Measurements from ENCODE around the gene ZNF837.

Gene ZNF837

DNA sequence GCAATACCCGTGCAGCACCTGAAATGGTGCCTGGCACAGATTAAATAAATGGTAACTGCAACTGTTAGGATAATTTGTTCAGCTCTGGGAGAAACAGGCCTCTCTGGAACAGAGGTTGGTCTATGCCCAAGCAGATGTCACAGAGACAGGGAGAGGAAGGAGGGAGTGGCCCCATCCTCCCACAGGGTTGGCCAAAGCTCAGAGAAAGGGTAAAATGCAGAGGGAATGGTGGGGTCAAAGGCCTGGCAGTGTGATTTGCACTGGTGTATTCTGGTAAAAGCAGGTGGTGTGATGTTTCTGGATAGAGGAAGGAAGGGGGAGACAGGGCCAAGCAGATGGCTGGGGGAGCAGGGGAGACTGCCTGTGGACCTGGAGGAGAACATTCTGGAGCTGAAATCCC is 44.6 kb downstream of the ZNF837 start:
- Histone ChIP-seq H3K27me3 (ENCODE audit: control insufficient read depth in 5 of 5, insufficient read depth in 4 of 5, low read length in 5 of 5) (no peaks in the 10 kb centered on the region), H3K9me3 (ENCODE audit: control insufficient read depth in 5 of 5, low read length in 5 of 5) (no peaks in the 10 kb centered on the region), H3K4me3 (ENCODE audit: low read depth in 1 of 5, low read length in 5 of 5) (no peak overlapping the region), H3K36me3 (ENCODE audit: control insufficient read depth in 5 of 5, insufficient read depth in 5 of 5, low read length in 5 of 5) (peaks cover 0 to 57% (median 52%) of the 10 kb centered on the region in 5 donors), H3K9ac (ENCODE audit: low read length in 5 of 5) (no peak overlapping the region), H3K4me1 (ENCODE audit: control insufficient read depth in 5 of 5, insufficient read depth in 5 of 5, low read length in 5 of 5) (peaks cover 0 to 8% (median 3%) of the 10 kb centered on the region in 5 donors), H3K27ac (ENCODE audit: low read depth, low read length) (no peak overlapping the region)

DNA sequence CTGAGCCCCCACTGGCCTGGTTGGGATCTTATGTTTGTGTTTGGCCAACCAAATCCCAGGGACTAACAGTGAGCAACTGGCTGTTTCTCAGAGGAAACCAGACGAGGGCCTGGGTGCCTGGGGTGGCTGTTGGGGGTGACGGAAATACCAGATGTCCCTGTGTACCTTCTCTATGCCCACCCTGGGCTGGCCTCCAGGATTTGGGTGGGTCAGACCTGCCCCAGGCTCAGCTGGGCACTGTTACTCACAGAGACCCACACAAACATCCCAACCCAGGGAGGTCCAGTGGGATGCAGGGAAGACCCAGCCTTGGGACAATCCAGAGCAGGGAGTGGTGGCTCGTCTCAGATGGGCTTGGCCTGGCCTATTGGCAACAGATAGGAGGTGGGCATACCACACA is 45.2 kb downstream of the ZNF837 start:
- H3K4me3 ChIP-seq (ENCODE audit: low read depth in 1 of 5, low read length in 5 of 5): no peak overlapping the region

GRCh38 chr19:58334691-58335249 is 46.1 kb downstream of the ZNF837 start:
- Histone ChIP-seq H3K27ac (ENCODE audit: low read depth, low read length) (no peak overlapping the region), H3K27me3 (ENCODE audit: control insufficient read depth in 5 of 5, insufficient read depth in 4 of 5, low read length in 5 of 5) (no peaks in the 10 kb centered on the region), H3K9ac (ENCODE audit: low read length in 5 of 5) (no peak overlapping the region), H3K4me3 (ENCODE audit: low read depth in 1 of 5, low read length in 5 of 5) (no peak overlapping the region), H3K36me3 (ENCODE audit: control insufficient read depth in 5 of 5, insufficient read depth in 5 of 5, low read length in 5 of 5) (peaks cover 0 to 48% (median 46%) of the 10 kb centered on the region in 5 donors), H3K9me3 (ENCODE audit: control insufficient read depth in 5 of 5, low read length in 5 of 5) (no peaks in the 10 kb centered on the region), H3K4me1 (ENCODE audit: control insufficient read depth in 5 of 5, insufficient read depth in 5 of 5, low read length in 5 of 5) (peaks cover 0 to 10% (median 2%) of the 10 kb centered on the region in 5 donors)

More for the DNA sequence above, 45.2 kb downstream of the ZNF837 start:
- Histone ChIP-seq H3K9me3 (ENCODE audit: control insufficient read depth in 5 of 5, low read length in 5 of 5) (no peaks in the 10 kb centered on the region), H3K27me3 (ENCODE audit: control insufficient read depth in 5 of 5, insufficient read depth in 4 of 5, low read length in 5 of 5) (no peaks in the 10 kb centered on the region), H3K27ac (ENCODE audit: low read depth, low read length) (no peak overlapping the region), H3K9ac (ENCODE audit: low read length in 5 of 5) (no peak overlapping the region), H3K4me1 (ENCODE audit: control insufficient read depth in 5 of 5, insufficient read depth in 5 of 5, low read length in 5 of 5) (peaks cover 0 to 9% (median 3%) of the 10 kb centered on the region in 5 donors), H3K36me3 (ENCODE audit: control insufficient read depth in 5 of 5, insufficient read depth in 5 of 5, low read length in 5 of 5) (peaks cover 0 to 52% (median 51%) of the 10 kb centered on the region in 5 donors)

- Histone ChIP-seq H3K27ac (ENCODE audit: low read depth, low read length) (no peak overlapping the region), H3K9ac (ENCODE audit: low read length in 5 of 5) (no peak overlapping the region), H3K4me1 (ENCODE audit: control insufficient read depth in 5 of 5, insufficient read depth in 5 of 5, low read length in 5 of 5) (peaks cover 0 to 19% (median 7%) of the 10 kb centered on the region in 5 donors), H3K9me3 (ENCODE audit: control insufficient read depth in 5 of 5, low read length in 5 of 5) (no peaks in the 10 kb centered on the region), H3K36me3 (ENCODE audit: control insufficient read depth in 5 of 5, insufficient read depth in 5 of 5, low read length in 5 of 5) (peaks cover 0 to 29% (median 28%) of the 10 kb centered on the region in 5 donors), H3K27me3 (ENCODE audit: control insufficient read depth in 5 of 5, insufficient read depth in 4 of 5, low read length in 5 of 5) (no peaks in the 10 kb centered on the region), H3K4me3 (ENCODE audit: low read depth in 1 of 5, low read length in 5 of 5) (no peak overlapping the region)
These were observed 48.1 kb downstream of the ZNF837 start for GRCh38 chr19:58332697-58333096.

- H3K27me3 ChIP-seq (ENCODE audit: control insufficient read depth in 5 of 5, insufficient read depth in 4 of 5, low read length in 5 of 5): no peaks in the 10 kb centered on the region
- peaks cover 0 to 11% (median 9%) of the 10 kb centered on the region in 5 donors for H3K36me3 ChIP-seq (ENCODE audit: control insufficient read depth in 5 of 5, insufficient read depth in 5 of 5, low read length in 5 of 5)
- H3K4me1 ChIP-seq (ENCODE audit: control insufficient read depth in 5 of 5, insufficient read depth in 5 of 5, low read length in 5 of 5): peaks cover 10 to 35% (median 24%) of the 10 kb centered on the region in 5 donors
- H3K27ac ChIP-seq (ENCODE audit: low read depth, low read length): no peak overlapping the region
- H3K4me3 ChIP-seq (ENCODE audit: low read depth in 1 of 5, low read length in 5 of 5): no peak overlapping the region
- H3K9ac ChIP-seq (ENCODE audit: low read length in 5 of 5): peak overlapping the region in 1 of 5 donors; percentile 1
- no peaks in the 10 kb centered on the region for H3K9me3 ChIP-seq (ENCODE audit: control insufficient read depth in 5 of 5, low read length in 5 of 5)
These were observed 50.4 kb downstream of the ZNF837 start for GRCh38 chr19:58330458-58330857.

DNA sequence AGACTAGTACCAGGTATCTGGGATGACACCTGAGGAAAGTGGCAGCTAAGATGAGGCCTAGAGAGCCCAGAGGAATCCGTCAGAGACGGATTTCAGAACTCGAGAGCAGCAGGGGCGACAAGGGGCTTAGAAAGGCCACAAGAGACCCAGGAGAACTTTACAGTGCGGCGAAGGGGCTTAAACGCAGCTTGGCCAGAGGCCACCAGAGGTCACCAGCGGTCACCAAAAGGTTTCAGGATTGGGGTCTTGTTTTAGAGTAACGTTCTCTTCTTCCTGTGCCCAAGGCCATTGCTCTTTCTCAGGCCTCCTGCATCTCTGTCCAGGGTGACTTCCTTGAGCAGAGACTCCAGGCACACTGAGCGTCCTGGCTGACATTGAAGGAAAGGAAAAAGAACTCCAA is 51.8 kb downstream of the ZNF837 start:
- H3K4me3 ChIP-seq (ENCODE audit: low read depth in 1 of 5, low read length in 5 of 5): no peak overlapping the region

DNA sequence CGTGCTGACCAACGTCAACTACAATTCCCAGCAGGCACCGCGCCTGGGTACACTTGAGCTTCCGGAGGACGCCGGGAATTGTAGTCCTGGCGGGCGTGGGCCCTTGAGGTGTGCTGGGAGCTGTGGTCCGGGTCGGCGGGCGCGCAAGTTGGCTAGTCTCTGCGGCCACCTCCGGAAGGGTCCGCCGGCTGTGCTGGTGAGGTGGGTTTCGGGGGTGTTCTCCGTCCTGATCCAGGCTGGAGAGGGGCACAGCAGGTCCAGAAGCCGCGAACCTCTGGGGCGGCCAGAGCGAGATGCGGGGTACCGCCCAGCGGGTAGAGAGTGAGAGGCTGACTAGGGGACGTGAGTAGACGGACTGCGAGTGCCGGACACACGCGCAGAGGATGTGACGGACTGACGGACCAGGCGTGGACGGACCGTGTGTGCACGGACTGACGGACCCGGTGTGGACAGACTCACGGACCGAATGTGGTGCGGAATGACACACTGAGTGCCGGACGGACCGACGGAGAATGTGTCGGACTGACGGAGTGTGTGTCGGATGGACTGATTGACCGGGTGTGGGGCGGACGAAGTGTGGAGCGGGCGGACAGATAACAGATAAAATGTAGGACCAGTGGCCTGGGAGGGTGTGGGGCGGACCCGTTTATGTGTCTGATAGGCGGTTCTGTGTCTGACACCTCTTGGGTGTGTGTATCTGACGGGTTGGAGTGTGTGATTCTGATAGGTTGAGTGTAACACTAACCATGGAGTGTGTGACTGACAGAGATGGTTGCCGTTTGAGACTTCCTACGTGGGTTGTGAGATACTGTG is 53.7 kb downstream of the ZNF837 start, which contains the start of gene ZSCAN22:
TSS of gene ZSCAN22 (plus strand) at position 81 of the 813 bp plus-strand sequence. CDS start 7,809 bp downstream, outside the sequence.
- Histone ChIP-seq H3K4me1 (ENCODE audit: control insufficient read depth in 5 of 5, insufficient read depth in 5 of 5, low read length in 5 of 5) (peaks cover 10 to 38% (median 26%) of the 10 kb centered on the region in 5 donors), H3K4me3 (ENCODE audit: low read depth in 1 of 5, low read length in 5 of 5) (peak within 1 kb of the TSS; percentile 88 to 99 (median 91))

More for the DNA sequence above, 51.8 kb downstream of the ZNF837 start:
- no peak overlapping the region for H3K9ac ChIP-seq (ENCODE audit: low read length in 5 of 5)
- H3K9me3 ChIP-seq (ENCODE audit: control insufficient read depth in 5 of 5, low read length in 5 of 5): no peaks in the 10 kb centered on the region
- H3K36me3 ChIP-seq (ENCODE audit: control insufficient read depth in 5 of 5, insufficient read depth in 5 of 5, low read length in 5 of 5): no peaks in the 10 kb centered on the region
- H3K27ac ChIP-seq (ENCODE audit: low read depth, low read length): no peak overlapping the region
- peaks cover 10 to 38% (median 26%) of the 10 kb centered on the region in 5 donors for H3K4me1 ChIP-seq (ENCODE audit: control insufficient read depth in 5 of 5, insufficient read depth in 5 of 5, low read length in 5 of 5)
- no peaks in the 10 kb centered on the region for H3K27me3 ChIP-seq (ENCODE audit: control insufficient read depth in 5 of 5, insufficient read depth in 4 of 5, low read length in 5 of 5)

GRCh38 chr19:58326501-58326913 is 54.3 kb downstream of the ZNF837 start:
- no peaks in the 10 kb centered on the region for H3K27me3 ChIP-seq (ENCODE audit: control insufficient read depth in 5 of 5, insufficient read depth in 4 of 5, low read length in 5 of 5)
- peaks cover 0 to 10% (median 7%) of the 10 kb centered on the region in 5 donors for H3K36me3 ChIP-seq (ENCODE audit: control insufficient read depth in 5 of 5, insufficient read depth in 5 of 5, low read length in 5 of 5)
- H3K4me1 ChIP-seq (ENCODE audit: control insufficient read depth in 5 of 5, insufficient read depth in 5 of 5, low read length in 5 of 5): peaks cover 10 to 38% (median 26%) of the 10 kb centered on the region in 5 donors
- H3K27ac ChIP-seq (ENCODE audit: low read depth, low read length): peak overlapping the region; percentile 82
- H3K4me3 ChIP-seq (ENCODE audit: low read depth in 1 of 5, low read length in 5 of 5): peak overlapping the region; percentile 86 to 99 (median 88)
- H3K9me3 ChIP-seq (ENCODE audit: control insufficient read depth in 5 of 5, low read length in 5 of 5): no peaks in the 10 kb centered on the region
- H3K9ac ChIP-seq (ENCODE audit: low read length in 5 of 5): peak overlapping the region; percentile 56 to 93 (median 87)

More for the DNA sequence above, 53.7 kb downstream of the ZNF837 start, which contains the start of gene ZSCAN22:
- peak within 1 kb of the TSS; percentile 81 to 93 (median 87) for H3K9ac ChIP-seq (ENCODE audit: low read length in 5 of 5)
- peak within 1 kb of the TSS; percentile 82 for H3K27ac ChIP-seq (ENCODE audit: low read depth, low read length)
- no peaks in the 10 kb centered on the region for H3K9me3 ChIP-seq (ENCODE audit: control insufficient read depth in 5 of 5, low read length in 5 of 5)
- peaks cover 0 to 7% (median 3%) of the 10 kb centered on the region in 5 donors for H3K36me3 ChIP-seq (ENCODE audit: control insufficient read depth in 5 of 5, insufficient read depth in 5 of 5, low read length in 5 of 5)
- no peaks in the 10 kb centered on the region for H3K27me3 ChIP-seq (ENCODE audit: control insufficient read depth in 5 of 5, insufficient read depth in 4 of 5, low read length in 5 of 5)

DNA sequence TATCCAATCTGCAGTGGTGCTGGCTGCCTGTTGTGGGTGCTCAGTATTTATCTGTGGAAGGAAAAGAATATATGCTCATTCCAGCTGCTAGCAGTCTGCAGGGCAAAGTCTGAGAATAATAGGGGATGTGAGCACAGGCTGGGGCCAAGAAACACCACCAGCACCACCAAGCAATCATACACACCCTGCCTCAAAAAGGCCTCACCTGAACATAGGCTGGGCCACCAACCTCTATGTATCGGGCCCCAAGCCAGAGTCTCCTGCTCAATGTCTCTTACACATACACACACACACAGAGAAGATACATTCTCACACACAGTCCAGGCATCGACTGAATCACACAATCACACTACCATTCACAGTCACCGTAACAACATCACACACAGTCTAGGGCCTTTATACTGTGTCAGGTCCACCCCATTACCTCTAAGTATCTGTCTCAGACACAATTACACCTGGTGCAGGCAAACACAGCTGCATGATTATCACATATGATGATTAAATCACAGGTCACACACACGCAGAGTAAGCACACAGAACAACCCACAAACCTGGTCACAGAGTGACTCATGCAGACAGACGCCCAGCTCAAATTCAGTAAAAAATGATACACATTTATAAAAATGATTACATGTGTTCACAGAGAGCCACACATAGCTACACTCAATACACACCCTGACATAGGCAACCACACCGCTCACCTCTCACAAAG is 55.4 kb downstream of the ZNF837 start:
- peaks cover 10 to 35% (median 26%) of the 10 kb centered on the region in 5 donors for H3K4me1 ChIP-seq (ENCODE audit: control insufficient read depth in 5 of 5, insufficient read depth in 5 of 5, low read length in 5 of 5)
- H3K4me3 ChIP-seq (ENCODE audit: low read depth in 1 of 5, low read length in 5 of 5): peak overlapping the region; percentile 86 to 99 (median 88)
- H3K9ac ChIP-seq (ENCODE audit: low read length in 5 of 5): peak overlapping the region in 2 of 5 donors; percentile 87 to 93
- H3K27ac ChIP-seq (ENCODE audit: low read depth, low read length): no peak overlapping the region
- no peaks in the 10 kb centered on the region for H3K9me3 ChIP-seq (ENCODE audit: control insufficient read depth in 5 of 5, low read length in 5 of 5)
- no peaks in the 10 kb centered on the region for H3K27me3 ChIP-seq (ENCODE audit: control insufficient read depth in 5 of 5, insufficient read depth in 4 of 5, low read length in 5 of 5)
- peaks cover 0 to 10% (median 7%) of the 10 kb centered on the region in 5 donors for H3K36me3 ChIP-seq (ENCODE audit: control insufficient read depth in 5 of 5, insufficient read depth in 5 of 5, low read length in 5 of 5)

All from subcutaneous abdominal adipose tissue (tissue), 5 donors.